Brain microvascular endothelial cell (primary cell): ENCODE data around the gene FOXC1.
A peak's percentile ranks its signal among the peaks of the same experiment; 100 is the strongest.

Experiments
- DNase-seq: peaks from one replicate; pipeline ENCODE4 v3.0.0-alpha.2; 2020
- H3K27ac ChIP-seq: fragments of 250-450 bp; sonication (Bioruptor Pico); 2 replicates; pipeline ENCODE4 v1.5.1; 2020; ENCODE audit warnings: mild to moderate bottlenecking, moderate library complexity
- H3K27me3 ChIP-seq: fragments of 250-450 bp; sonication (Bioruptor Pico); replicated peaks from 2 replicates; pipeline ENCODE4 v1.5.1; 2020; ENCODE audit warnings: mild to moderate bottlenecking
- H3K36me3 ChIP-seq: fragments of 250-450 bp; sonication (Bioruptor Pico); replicated peaks from 2 replicates; pipeline ENCODE4 v1.5.1; 2020; ENCODE audit warnings: mild to moderate bottlenecking
- H3K4me3 ChIP-seq: 2 replicates; pipeline ENCODE4 v1.5.1; 2011; ENCODE audit warnings: low read depth, mild to moderate bottlenecking, control low read depth, low read length, moderate library complexity
- in situ Hi-C: cut with HindIII; loops from 2 replicates; pipeline ENCODE4 v1.10.0; 2017; ENCODE audit warnings: low sequenced_read_pairs, low pct_ligation_motif_present
- TF ChIP-seq, protein P1 (sequence below): IDR thresholded peaks from 2 replicates; pipeline ENCODE4 v1.5.1; 2011; ENCODE audit warnings: low read depth, mild to moderate bottlenecking, moderate library complexity, low read length, control low read depth, inconsistent platforms; ENCODE audit errors: missing control alignments

The FOXC1 gene

DNA sequence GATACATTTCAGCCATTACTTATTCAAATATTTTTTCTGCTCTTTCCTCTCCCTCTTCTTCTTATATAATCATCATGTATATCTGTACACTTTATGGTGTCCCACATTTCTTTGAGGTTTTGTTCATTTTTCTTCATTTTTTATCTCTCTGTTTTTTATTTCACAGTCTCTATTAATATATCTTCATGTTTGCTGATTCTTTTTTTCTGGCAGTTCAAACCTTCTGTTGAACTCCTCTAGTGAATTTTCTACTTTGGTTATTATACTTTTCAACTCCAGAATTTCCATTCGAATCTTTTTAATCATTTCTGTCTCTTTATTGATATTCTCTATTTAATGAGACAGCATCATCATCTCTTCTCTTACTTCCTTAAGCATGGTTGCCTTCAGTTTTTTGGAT, 38.9 kb upstream of the FOXC1 start:
- TF ChIP-seq, protein P1, sequence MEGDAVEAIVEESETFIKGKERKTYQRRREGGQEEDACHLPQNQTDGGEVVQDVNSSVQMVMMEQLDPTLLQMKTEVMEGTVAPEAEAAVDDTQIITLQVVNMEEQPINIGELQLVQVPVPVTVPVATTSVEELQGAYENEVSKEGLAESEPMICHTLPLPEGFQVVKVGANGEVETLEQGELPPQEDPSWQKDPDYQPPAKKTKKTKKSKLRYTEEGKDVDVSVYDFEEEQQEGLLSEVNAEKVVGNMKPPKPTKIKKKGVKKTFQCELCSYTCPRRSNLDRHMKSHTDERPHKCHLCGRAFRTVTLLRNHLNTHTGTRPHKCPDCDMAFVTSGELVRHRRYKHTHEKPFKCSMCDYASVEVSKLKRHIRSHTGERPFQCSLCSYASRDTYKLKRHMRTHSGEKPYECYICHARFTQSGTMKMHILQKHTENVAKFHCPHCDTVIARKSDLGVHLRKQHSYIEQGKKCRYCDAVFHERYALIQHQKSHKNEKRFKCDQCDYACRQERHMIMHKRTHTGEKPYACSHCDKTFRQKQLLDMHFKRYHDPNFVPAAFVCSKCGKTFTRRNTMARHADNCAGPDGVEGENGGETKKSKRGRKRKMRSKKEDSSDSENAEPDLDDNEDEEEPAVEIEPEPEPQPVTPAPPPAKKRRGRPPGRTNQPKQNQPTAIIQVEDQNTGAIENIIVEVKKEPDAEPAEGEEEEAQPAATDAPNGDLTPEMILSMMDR = no peak
- DNase-seq = no peak
- H3K4me3 ChIP-seq = no peak overlapping the region
- no peaks in the 10 kb centered on the region for H3K27me3 ChIP-seq
- in situ Hi-C loops = no loop called here
- H3K27ac ChIP-seq = no peak overlapping the region
- no peaks in the 10 kb centered on the region for H3K36me3 ChIP-seq

DNA sequence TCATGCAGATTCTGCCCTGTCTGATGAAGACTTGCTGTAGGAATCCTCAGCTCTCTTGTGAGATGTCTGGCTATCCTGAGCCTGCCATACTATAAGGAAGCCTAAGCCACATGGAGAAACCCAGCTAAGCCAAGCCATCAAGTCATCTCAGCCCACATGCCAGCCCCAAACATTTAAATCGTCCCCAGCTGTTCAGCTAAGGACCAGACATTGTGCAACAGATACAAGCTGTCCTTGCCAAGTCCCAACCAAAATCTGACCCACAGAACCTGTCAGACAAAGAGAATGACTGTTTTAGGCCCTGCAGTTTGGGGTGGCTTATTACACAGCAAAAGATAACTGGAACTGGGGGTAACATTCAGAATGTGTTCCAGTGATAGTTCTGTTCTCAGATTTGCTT, 36.8 kb upstream of the FOXC1 start:
- Histone ChIP-seq H3K27me3 (no peaks in the 10 kb centered on the region), H3K36me3 (no peaks in the 10 kb centered on the region), H3K27ac (no peak overlapping the region), H3K4me3 (no peak overlapping the region)
- no peak for DNase-seq
- in situ Hi-C loops = no loop called here
- TF ChIP-seq, protein P1 = no peak

DNA sequence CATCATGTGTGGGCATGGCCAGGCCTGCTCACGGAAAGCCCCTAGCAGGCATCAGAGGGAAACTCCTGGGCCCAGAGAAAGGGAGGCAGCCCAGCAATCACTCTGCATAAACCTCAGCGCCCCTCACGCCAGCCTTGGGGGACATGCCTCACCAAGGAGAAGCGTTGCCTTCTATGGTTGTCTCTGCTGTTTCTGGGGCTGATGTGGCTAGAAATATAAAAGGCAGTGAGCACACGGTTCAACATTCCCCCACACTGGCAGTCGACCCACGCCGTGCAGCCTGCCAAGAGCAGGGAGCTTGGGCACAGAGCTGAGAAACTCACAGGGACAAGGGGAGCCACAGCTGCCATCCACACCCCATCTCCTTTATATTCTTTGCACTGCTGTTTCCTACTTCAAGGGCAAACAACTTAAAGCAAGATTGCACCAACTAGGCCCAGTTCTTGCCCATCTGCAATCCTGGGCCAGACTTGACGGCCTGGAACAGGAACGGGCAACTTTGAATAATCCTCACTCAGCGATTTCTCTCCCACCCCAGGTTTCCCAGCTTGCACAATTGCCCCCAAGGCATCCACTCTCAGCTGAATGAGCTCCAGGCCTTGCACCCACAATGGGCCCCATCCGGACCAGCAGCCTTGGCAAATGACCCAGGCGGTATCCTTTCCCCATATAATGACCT, 35.5 kb upstream of the FOXC1 start:
- Histone ChIP-seq H3K27me3 (no peaks in the 10 kb centered on the region), H3K27ac (no peak overlapping the region), H3K4me3 (no peak overlapping the region), H3K36me3 (no peaks in the 10 kb centered on the region)
- TF ChIP-seq, protein P1 = no peak
- no peak for DNase-seq
- in situ Hi-C loops = no loop called here

DNA sequence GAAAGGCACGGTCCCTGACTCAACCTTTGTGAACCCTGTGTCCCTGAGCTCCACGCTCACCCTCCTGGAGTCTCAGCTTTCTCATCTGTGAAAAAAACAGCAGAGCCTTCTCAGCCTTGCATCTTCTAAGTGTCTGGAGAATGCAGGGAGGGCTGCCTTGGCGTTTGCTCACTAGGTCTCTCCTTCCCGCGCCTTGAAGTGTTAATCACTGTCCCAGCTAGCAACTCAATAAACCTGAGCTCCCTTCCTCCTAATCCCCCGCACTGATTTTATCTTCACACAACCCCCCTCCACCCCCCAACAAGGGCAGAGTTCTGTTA, 34.9 kb upstream of the FOXC1 start:
- no peak for DNase-seq
- H3K4me3 ChIP-seq = no peak overlapping the region
- no peak overlapping the region for H3K27ac ChIP-seq
- no peaks in the 10 kb centered on the region for H3K27me3 ChIP-seq
- in situ Hi-C loops = no loop called here
- TF ChIP-seq, protein P1 = no peak
- H3K36me3 ChIP-seq = no peaks in the 10 kb centered on the region

DNA sequence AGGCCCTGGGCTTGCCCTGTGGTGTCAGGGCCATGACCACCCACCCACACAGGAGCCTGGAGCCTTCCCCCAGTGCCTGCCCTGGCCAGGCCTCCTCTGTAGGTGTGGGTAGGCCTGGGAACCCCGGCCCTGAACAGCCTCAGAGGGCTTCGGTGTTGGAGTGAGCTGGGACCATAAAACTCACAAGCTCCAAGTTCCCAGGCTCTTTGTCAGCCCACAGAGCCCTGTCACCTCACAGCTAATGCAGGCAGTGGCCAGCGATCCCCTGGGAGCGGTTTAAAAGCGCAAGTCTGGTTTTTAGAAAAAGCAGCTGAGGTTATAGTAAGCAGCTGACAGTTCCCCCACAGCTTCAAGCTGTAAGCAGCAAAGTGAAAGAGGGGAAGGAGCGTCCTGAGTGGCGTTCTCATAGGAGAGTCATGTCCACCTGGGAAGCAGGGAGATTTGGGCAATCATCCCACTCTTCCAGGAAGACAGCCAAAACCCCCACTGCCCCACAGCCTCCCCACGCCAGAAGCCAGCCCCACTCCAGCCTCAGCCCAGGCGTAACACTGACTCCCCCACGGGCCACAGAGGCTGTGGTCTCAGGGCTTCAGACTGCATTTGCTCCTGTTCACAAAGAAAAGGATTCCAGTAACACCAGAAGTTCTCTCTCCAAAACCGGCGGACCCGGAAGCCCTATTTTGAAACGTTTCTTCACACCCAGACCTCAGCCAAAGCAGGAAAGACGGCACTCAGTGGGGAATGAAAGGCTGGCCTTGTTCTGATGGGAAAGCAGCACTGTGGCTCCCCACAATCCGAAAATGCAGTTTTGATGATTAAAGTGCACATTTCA, 34.3 kb upstream of the FOXC1 start:
- in situ Hi-C loops = no loop called here
- DNase-seq = peak; percentile 41
- peak overlapping the region; percentile 20 for H3K4me3 ChIP-seq
- H3K27ac ChIP-seq = no peak overlapping the region
- TF ChIP-seq, protein P1 = no peak
- no peaks in the 10 kb centered on the region for H3K27me3 ChIP-seq
- no peaks in the 10 kb centered on the region for H3K36me3 ChIP-seq
